PC-3 (cell line): ENCODE results near the gene S100P. TPM values are rescaled to one million over a fixed set of nuclear protein-coding genes. Genes with fewer than 3 reads are reported as not detected.

Experiments
- ATAC-seq: fragments of 200-7000 bp; cut with Tn5 transposase; 2 replicates; pipeline ENCODE4 v1.9.1; 2020; ENCODE audit warnings: mild to moderate bottlenecking, moderate library complexity
- BruUV-seq: library from RNA; stranded (reverse); fragments of 400-500 nt; replicated peaks from 2 replicates; lab custom pipeline; 2021; lab: Mats Ljungman, UMichigan
- CTCF ChIA-PET: fragments of 300-600 bp; sonication (Branson Sonifier 250); formaldehyde crosslinking; loops from one replicate; lab custom pipeline; 2022; ENCODE audit warnings: antibody characterized with exemption; lab: Charles Lee
- POLR2A ChIA-PET: fragments of 300-600 bp; sonication (Branson Sonifier 250); formaldehyde crosslinking; loops from one replicate; lab custom pipeline; 2022; ENCODE audit warnings: antibody characterized with exemption; ENCODE audit not compliant: unreplicated experiment; lab: Charles Lee
- DNase-seq: peaks from one replicate; pipeline ENCODE4 v3.0.0-alpha.2; 2015
- H2AFZ ChIP-seq: fragments of 300-600 bp; sonication (generic); 2 replicates; pipeline ENCODE4 v1.6.0; 2016; ENCODE audit warnings: antibody characterized with exemption, low read length
- H3F3A ChIP-seq: fragments of 300-600 bp; sonication (generic); one replicate; pipeline ENCODE4 v1.6.0; 2017; ENCODE audit warnings: antibody characterized with exemption, low read length, control low read depth, mild to moderate bottlenecking; ENCODE audit not compliant: unreplicated experiment
- H3K27ac ChIP-seq: fragments of 300-600 bp; sonication (generic); 2 replicates; pipeline ENCODE4 v1.5.1; 2016; ENCODE audit warnings: mild to moderate bottlenecking, low read length
- H3K27me3 ChIP-seq: fragments of 300-600 bp; sonication (generic); 2 replicates; pipeline ENCODE4 v1.6.1; 2016; ENCODE audit warnings: low read length, mixed read lengths
- H3K36me3 ChIP-seq: fragments of 300-600 bp; sonication (generic); 2 replicates; pipeline ENCODE4 v1.6.1; 2016; ENCODE audit warnings: low read depth, mixed run types, low read length, mixed read lengths
- H3K4me1 ChIP-seq: fragments of 300-600 bp; sonication (generic); 2 replicates; pipeline ENCODE4 v1.5.1; 2016; ENCODE audit warnings: low read length; ENCODE audit not compliant: insufficient read depth
- H3K4me2 ChIP-seq: fragments of 300-600 bp; sonication (generic); 2 replicates; pipeline ENCODE4 v1.6.0; 2016; ENCODE audit warnings: low read length
- H3K4me3 ChIP-seq: fragments of 300-600 bp; sonication (generic); 2 replicates; pipeline ENCODE4 v1.5.1; 2016; ENCODE audit warnings: mild to moderate bottlenecking, low read length, mixed read lengths
- H3K79me2 ChIP-seq: fragments of 300-600 bp; sonication (generic); 2 replicates; pipeline ENCODE4 v1.6.1; 2017; ENCODE audit warnings: low read length, mixed read lengths
- H3K9ac ChIP-seq: fragments of 300-600 bp; sonication (generic); 2 replicates; pipeline ENCODE4 v1.6.0; 2016; ENCODE audit warnings: mild to moderate bottlenecking, low read length
- H3K9me2 ChIP-seq: fragments of 300-600 bp; sonication (generic); replicated peaks from 2 replicates; pipeline ENCODE4 v1.6.1; 2016; ENCODE audit warnings: mixed run types, low read length, mixed read lengths
- H3K9me3 ChIP-seq: fragments of 300-600 bp; sonication (generic); 2 replicates; pipeline ENCODE4 v1.6.1; 2016; ENCODE audit warnings: low read length, mixed read lengths
- H4K20me1 ChIP-seq: fragments of 300-600 bp; sonication (generic); 2 replicates; pipeline ENCODE4 v1.6.1; 2016; ENCODE audit warnings: low read length, mixed read lengths
- EZH2 ChIP-seq: fragments of 300-600 bp; sonication (generic); IDR thresholded peaks from one replicate; pipeline ENCODE4 v1.6.1; 2017; ENCODE audit warnings: antibody characterized with exemption, mild to moderate bottlenecking, low read length; ENCODE audit not compliant: unreplicated experiment
- EZH2phosphoT487 ChIP-seq: fragments of 300-600 bp; sonication (generic); IDR thresholded peaks from 2 replicates; pipeline ENCODE4 v1.6.1; 2018; ENCODE audit warnings: mild to moderate bottlenecking, antibody characterized with exemption, low read length, borderline replicate concordance
- intact Hi-C: fragments of 100-400 bp; cut with micrococcal nuclease; formaldehyde crosslinking; loops from 2 replicates; pipeline ENCODE4 v1.9.0; 2023
- total RNA-seq: library from RNA; depleted of rRNA; stranded (reverse); fragments of >200 nt; gene quantifications from 2 replicates; pipeline ENCODE4 v1.2.3, GENCODE V29; 2014
- TF ChIP-seq, protein P1 (sequence below): fragments of 300-600 bp; sonication (generic); conservative IDR thresholded peaks from 2 replicates; pipeline ENCODE4 v1.5.1; 2017; ENCODE audit warnings: antibody characterized with exemption, low read depth, mild to moderate bottlenecking, low read length

Gene S100P
- total RNA-seq, 1 experiment from 2014 or later: 59.8 TPM

DNA sequence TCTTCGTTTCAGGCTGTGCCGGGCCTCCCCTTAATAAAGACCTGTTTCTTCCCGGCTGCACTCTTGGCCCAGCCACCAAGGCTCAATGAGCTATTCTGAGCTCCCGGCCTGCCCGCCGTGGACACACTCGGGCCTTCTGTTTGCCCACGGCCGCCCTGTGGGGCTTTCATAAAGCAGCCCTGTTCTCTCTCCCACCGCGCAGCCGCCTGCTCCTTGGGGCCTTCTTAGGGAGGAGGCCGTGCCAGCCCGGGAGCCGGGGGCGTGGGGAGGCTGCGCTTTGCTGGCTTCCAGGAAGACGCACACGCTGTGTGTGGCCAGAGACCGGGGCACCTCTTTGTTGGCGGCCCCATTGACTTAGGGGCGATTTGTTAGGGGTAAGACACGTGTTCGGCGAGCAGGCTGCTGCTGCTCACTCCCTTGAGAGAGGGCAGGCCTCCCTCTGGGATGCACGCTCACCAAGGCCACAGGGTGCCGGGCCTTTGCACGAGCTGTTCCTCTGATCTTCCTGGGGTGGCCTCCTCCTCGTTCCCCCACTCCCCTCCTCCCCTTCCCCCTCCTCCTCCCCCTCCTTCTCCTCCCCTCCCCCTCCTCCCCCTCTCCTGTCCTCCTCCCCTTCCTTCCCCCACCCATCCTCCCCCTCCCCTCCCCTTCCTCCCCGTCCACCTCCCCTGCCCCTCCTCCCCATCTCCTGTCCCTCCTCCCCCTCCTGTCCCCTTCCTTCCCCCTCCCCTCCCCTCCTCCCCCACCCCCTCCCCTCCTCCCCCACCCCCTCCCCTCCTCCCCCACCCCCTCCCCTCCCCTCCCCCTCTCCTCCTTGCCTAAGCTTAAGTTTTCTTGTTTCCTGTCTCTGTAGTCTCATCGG is 33.6 kb downstream of the S100P start:
- Histone ChIP-seq H3K27ac (no peak overlapping the region), H3K9ac (no peak overlapping the region), H3K9me3 (no peaks in the 10 kb centered on the region), H3K79me2 (no peaks in the 10 kb centered on the region), H3K27me3 (no peaks in the 10 kb centered on the region), H2AFZ (no peak overlapping the region), H3K4me3 (no peak overlapping the region), H3K36me3 (no peaks in the 10 kb centered on the region), H3F3A (no peaks in the 10 kb centered on the region), H3K4me2 (no peak overlapping the region), H3K9me2 (no peaks in the 10 kb centered on the region), H4K20me1 (no peaks in the 10 kb centered on the region), H3K4me1 (peaks cover 1% of the 10 kb centered on the region)
- CTCF ChIA-PET: no interaction called here
- TF ChIP-seq, protein P1, sequence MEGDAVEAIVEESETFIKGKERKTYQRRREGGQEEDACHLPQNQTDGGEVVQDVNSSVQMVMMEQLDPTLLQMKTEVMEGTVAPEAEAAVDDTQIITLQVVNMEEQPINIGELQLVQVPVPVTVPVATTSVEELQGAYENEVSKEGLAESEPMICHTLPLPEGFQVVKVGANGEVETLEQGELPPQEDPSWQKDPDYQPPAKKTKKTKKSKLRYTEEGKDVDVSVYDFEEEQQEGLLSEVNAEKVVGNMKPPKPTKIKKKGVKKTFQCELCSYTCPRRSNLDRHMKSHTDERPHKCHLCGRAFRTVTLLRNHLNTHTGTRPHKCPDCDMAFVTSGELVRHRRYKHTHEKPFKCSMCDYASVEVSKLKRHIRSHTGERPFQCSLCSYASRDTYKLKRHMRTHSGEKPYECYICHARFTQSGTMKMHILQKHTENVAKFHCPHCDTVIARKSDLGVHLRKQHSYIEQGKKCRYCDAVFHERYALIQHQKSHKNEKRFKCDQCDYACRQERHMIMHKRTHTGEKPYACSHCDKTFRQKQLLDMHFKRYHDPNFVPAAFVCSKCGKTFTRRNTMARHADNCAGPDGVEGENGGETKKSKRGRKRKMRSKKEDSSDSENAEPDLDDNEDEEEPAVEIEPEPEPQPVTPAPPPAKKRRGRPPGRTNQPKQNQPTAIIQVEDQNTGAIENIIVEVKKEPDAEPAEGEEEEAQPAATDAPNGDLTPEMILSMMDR: no peak
- no peak for TF ChIP-seq EZH2
- no peak for TF ChIP-seq EZH2phosphoT487
- DNase-seq: no peak
- no peak for ATAC-seq
- intact Hi-C loops: no loop called here
- POLR2A ChIA-PET: no interaction called here
- BruUV-seq: no TSS peak

DNA sequence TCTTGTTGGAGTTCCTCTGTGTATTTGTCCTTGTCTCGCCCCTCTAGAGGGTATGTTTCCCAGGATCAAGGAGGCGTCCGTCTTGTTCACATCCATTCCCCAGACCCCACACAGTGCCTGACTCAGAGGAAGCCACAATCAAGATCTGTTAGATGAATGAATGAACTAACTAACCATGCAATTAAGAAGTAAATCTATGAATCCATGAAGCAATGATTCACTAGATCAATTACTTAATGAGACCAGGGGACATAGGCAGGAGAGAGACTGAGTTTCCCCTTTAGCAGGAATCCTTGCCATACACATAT is 34.2 kb downstream of the S100P start:
- no peak overlapping the region for H3K27ac ChIP-seq
- H3K27me3 ChIP-seq: no peaks in the 10 kb centered on the region
- no peak overlapping the region for H3K4me3 ChIP-seq
- H3K79me2 ChIP-seq: no peaks in the 10 kb centered on the region
- no peak overlapping the region for H2AFZ ChIP-seq
- no peaks in the 10 kb centered on the region for H3K9me2 ChIP-seq
- BruUV-seq: no TSS peak
- no peak overlapping the region for H3K9ac ChIP-seq
- H3K4me2 ChIP-seq: no peak overlapping the region
- CTCF ChIA-PET: no interaction called here
- POLR2A ChIA-PET: no interaction called here
- DNase-seq (no peak), ATAC-seq (no peak)
- no peaks in the 10 kb centered on the region for H3K36me3 ChIP-seq
- TF ChIP-seq, protein P1: no peak
- TF ChIP-seq EZH2 (no peak), EZH2phosphoT487 (no peak)
- no peaks in the 10 kb centered on the region for H3K9me3 ChIP-seq
- intact Hi-C loops: no loop called here
- no peaks in the 10 kb centered on the region for H4K20me1 ChIP-seq
- H3K4me1 ChIP-seq: peaks cover 7% of the 10 kb centered on the region
- no peaks in the 10 kb centered on the region for H3F3A ChIP-seq

DNA sequence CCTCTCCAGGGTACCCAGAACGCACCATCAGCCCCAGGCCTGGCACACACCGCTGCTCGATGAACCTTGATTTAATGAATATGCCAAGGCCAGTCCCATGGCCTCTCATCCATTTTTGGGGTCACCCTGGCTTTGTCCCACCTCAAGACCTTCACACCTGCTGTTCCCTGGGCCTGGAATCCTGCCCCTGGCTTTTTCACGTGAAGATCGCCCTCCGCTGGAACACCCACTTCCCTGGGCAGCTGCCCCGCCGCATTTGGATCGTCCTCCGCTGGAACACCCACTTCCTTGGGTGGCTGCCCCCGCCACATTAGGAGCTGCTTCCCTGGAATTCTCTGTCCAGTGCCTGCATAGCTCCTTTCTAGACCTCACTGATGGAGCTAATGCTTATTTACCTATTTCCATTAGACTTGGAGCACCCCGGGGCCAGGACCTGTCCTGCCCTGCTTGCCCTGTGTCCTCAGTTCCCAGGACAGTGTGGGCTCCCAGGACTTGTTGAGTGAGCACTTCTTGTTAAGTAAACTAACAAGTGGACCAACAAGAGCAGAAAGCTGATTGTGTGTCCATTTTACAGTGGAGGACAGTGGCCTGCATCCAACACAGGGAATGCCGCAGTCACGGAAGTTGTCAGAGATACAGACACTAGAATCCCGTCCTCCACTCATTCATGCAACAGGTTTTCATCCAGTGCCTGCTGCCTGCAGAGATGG is 34.8 kb downstream of the S100P start:
- no peak overlapping the region for H3K9ac ChIP-seq
- H3K9me3 ChIP-seq: no peaks in the 10 kb centered on the region
- no peaks in the 10 kb centered on the region for H3K9me2 ChIP-seq
- TF ChIP-seq EZH2 (no peak), EZH2phosphoT487 (no peak)
- TF ChIP-seq, protein P1: no peak
- POLR2A ChIA-PET: no interaction called here
- DNase-seq (no peak), ATAC-seq (no peak)
- no peaks in the 10 kb centered on the region for H3K27me3 ChIP-seq
- BruUV-seq: no TSS peak
- no peak overlapping the region for H3K4me3 ChIP-seq
- intact Hi-C loops: no loop called here
- peaks cover 10% of the 10 kb centered on the region for H3K4me1 ChIP-seq
- CTCF ChIA-PET: no interaction called here
- H3K4me2 ChIP-seq: no peak overlapping the region
- H3F3A ChIP-seq: no peaks in the 10 kb centered on the region
- no peak overlapping the region for H3K27ac ChIP-seq
- H3K79me2 ChIP-seq: no peaks in the 10 kb centered on the region
- H4K20me1 ChIP-seq: no peaks in the 10 kb centered on the region
- no peak overlapping the region for H2AFZ ChIP-seq
- no peaks in the 10 kb centered on the region for H3K36me3 ChIP-seq
